Epithelial cell of prostate (primary cell): ENCODE data around the gene CCDC85C.
A peak's percentile ranks its signal among the peaks of the same experiment; 100 is the strongest.

ENCODE experiments used
- DNase-seq: peaks from one replicate; pipeline ENCODE4 v3.0.0-alpha.2; 2011; ENCODE audit warnings: low read depth, low spot score
- H3K27ac ChIP-seq: fragments of 450-650 bp; 2 replicates; pipeline ENCODE4 v1.5.1; 2017; ENCODE audit warnings: mild to moderate bottlenecking

Gene CCDC85C

GRCh38 chr14:99632410-99633035, 28.5 kb upstream of the CCDC85C start:
- no peak for DNase-seq
- H3K27ac ChIP-seq, result no peak overlapping the region

DNA sequence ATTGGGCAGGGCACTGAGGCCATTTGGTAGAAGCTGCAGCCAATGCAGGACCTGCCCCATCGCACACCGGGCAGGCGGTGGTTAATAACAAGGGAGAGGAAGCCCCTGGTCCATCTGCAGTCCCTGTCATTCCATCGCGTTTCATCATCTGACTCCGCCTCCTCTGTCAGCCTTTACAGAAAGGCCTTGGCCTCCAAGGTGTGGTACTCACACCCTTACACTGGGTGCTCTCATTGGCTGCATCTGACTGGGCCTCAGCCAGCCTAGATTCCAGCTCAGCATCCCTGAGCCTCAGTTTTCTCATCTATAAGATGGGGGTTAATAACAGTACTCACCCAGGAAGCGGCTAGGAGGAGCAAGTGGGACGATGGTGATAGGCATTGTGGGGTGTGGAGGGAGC, 26.2 kb upstream of the CCDC85C start:
- DNase-seq, result no peak
- no peak overlapping the region for H3K27ac ChIP-seq

GRCh38 chr14:99628887-99629618, 25.0 kb upstream of the CCDC85C start:
- DNase-seq, result no peak

GRCh38 chr14:99627510-99628381, 23.7 kb upstream of the CCDC85C start:
- no peak for DNase-seq

More at GRCh38 chr14:99628887-99629618, 25.0 kb upstream of the CCDC85C start:
- no peak overlapping the region for H3K27ac ChIP-seq

GRCh38 chr14:99627100-99627499, 23.1 kb upstream of the CCDC85C start:
- H3K27ac ChIP-seq, result no peak overlapping the region
- DNase-seq, result no peak

More at GRCh38 chr14:99627510-99628381, 23.7 kb upstream of the CCDC85C start:
- H3K27ac ChIP-seq, result no peak overlapping the region

DNA sequence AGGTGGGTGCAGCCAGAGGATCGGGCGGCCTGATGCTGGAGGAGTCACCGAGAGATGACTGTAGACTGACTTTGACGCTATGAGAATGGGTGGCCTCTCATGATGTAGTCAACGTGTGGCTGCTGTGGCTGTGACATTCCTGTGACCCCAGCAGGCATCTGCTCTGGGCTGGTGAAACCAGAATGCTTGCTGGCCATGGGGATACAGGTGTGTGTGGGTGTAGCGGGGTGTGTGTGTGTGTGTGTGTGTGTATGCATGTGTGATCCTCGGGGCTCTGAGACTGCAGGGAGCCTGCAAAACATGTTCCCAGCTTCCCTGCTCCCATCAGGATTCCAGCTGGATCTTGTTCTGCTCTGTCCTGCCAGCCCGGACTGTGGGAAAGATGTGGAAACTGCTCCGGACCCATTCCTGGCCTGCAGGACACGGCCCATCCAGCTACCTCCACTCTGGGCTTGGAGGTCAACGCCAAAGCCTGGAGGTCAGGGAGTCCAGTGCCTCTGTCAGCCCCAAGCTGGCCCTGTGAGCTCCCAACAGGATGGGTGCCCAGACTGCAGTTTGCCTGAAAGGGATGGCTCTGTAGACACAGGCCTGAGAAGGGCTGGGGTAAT, 22.1 kb upstream of the CCDC85C start:
- DNase-seq, result no peak
- H3K27ac ChIP-seq, result no peak overlapping the region

DNA sequence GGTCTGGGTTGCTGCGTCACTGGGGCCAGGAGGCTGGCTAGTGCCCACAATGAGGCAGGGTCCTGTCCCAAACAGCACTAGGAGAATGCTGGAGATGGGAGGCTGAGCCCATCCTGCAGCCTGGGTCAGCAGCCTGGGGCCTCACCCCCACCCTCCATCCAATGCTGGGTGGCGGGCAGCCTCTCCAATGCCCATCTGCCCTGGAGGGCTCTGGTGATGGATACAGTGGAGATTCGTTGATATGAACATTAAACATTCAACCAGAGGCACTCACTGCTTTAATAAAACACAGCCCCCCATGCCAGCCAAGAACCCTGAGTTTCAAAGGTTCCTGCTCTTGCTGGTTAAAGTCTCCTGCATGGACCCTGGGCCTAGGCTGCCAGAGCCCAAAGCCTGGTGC, 21.5 kb upstream of the CCDC85C start:
- H3K27ac ChIP-seq, result no peak overlapping the region
- DNase-seq, result no peak

GRCh38 chr14:99624971-99625370, 21.0 kb upstream of the CCDC85C start:
- DNase-seq, result no peak
- no peak overlapping the region for H3K27ac ChIP-seq

DNA sequence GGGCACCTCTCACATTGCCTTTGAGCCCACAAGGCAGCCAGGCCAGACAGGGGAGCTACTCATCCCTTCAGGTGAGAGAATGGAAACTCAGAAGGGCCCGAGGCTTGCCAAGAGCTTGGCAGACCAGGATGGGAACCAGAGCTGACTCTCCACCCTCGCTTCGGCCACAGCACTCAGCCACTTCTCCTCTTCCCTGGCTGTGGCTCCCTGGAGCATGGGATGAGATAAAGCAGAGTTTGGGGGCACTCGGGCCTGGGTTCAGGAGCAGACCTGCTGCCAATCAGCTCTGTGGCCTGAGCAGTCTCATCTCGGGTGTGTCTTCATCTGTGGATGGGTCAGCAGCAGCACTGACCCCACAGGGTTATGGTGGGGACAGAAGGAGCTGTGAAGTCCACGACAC, 20.0 kb upstream of the CCDC85C start:
- no peak for DNase-seq

GRCh38 chr14:99621948-99622347, 17.9 kb upstream of the CCDC85C start:
- H3K27ac ChIP-seq, result peak overlapping the region; percentile 60
- no peak for DNase-seq

More for the DNA sequence above, 20.0 kb upstream of the CCDC85C start:
- H3K27ac ChIP-seq, result peak overlapping the region; percentile 60

DNA sequence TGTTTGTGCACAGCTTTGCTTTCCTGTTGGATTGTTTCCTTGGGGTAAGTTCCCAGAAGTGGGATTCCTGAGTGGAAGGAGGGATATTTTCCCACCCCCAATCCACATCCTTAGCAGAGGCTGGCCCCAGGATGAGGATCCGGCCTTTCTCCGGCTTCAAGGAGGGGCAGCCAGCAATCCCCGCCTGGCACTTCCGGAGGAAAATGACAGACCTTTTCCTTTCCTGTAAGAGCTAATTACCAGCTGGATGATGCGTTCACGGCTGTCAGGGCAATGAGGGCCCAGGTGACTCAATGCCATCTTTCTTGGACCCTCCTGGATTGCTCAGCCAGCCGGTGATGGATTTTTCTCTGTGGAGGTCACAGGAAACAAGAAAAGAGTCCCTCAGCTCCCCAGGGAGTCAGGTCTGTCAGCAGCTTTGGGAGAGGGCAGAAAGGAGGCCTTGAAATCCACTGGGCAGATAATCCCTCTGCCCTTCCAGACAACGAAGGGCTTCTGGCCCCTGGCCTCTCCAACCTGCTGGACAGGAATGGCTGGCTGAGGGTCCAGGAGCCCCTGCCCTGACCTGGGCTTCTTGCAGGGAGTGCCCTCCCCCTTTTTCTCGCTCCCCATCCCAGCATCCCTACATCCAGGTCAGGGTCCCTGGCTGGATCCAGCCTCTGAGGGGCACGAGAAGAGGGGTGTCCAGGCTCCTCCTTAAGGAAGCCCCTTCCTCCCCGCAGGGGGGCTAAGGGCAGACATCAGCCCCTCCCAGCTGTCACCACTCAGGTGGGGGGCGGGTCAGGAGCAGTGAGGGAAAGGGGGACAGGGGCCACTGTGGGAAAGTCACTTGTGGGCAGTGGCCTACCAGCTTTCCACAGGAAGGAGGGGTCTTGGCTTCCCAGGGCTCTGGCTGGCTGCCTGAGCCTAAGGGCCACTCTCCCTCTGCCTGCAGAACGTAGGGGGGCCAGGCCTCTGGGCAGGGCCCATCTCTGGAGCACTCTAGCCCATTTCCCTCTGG, 16.1 kb upstream of the CCDC85C start:
- no peak overlapping the region for H3K27ac ChIP-seq
- DNase-seq, result no peak

GRCh38 chr14:99616832-99617800, 13.1 kb upstream of the CCDC85C start:
- no peak overlapping the region for H3K27ac ChIP-seq
- DNase-seq, result no peak

- no peak overlapping the region for H3K27ac ChIP-seq
- no peak for DNase-seq
These were observed 11.6 kb upstream of the CCDC85C start for GRCh38 chr14:99615497-99616157.

GRCh38 chr14:99612738-99613330, 8.8 kb upstream of the CCDC85C start:
- H3K27ac ChIP-seq, result peak overlapping the region; percentile 82
- no peak for DNase-seq

- peak; percentile 76 for DNase-seq
- peak overlapping the region; percentile 82 for H3K27ac ChIP-seq
These were observed 8.2 kb upstream of the CCDC85C start for GRCh38 chr14:99612071-99612737.

GRCh38 chr14:99611646-99612045, 7.6 kb upstream of the CCDC85C start:
- DNase-seq, result no peak
- H3K27ac ChIP-seq, result peak overlapping the region; percentile 82
